Sigmoid colon (tissue), 7 donors: ENCODE data around the gene IRX2. TPM values are rescaled to one million over a fixed set of nuclear protein-coding genes. Genes with fewer than 3 reads are reported as not detected.

Experiments
- DNase-seq: peaks from one replicate; pipeline ENCODE4 v3.0.0-alpha.2; 2019
- H3K27ac ChIP-seq, 4 donors: fragments of 200-600 bp; sonication (generic); one replicate each; pipeline ENCODE4 v1.5.1; 2016 to 2019; ENCODE audit warnings: mild to moderate bottlenecking in 1 of 4
- H3K27me3 ChIP-seq, 3 donors: fragments of 200-600 bp; sonication (generic); one replicate each; pipeline ENCODE4 v1.5.1; 2019; ENCODE audit warnings: mild to moderate bottlenecking in 1 of 3
- H3K36me3 ChIP-seq, 4 donors: fragments of 200-600 bp; sonication (generic); one replicate each; pipeline ENCODE4 v1.5.1; 2016 to 2019
- H3K4me1 ChIP-seq, 4 donors: fragments of 200-600 bp; sonication (generic); one replicate each; pipeline ENCODE4 v1.5.1; 2017 to 2019
- H3K4me3 ChIP-seq, 4 donors: fragments of 200-600 bp; sonication (generic); one replicate each; pipeline ENCODE4 v1.5.1; 2017 to 2019; ENCODE audit warnings: mild to moderate bottlenecking in 2 of 4, moderate library complexity in 1 of 4
- H3K9me3 ChIP-seq, 4 donors: fragments of 200-600 bp in 3 of 4; sonication (generic) in 3 of 4; one replicate each; pipeline versions ENCODE4 v1.5.1 to v1.6.1; 2013 to 2019
- EP300 ChIP-seq, 4 donors: sonication (generic); formaldehyde crosslinking; IDR thresholded peaks; one replicate each; pipeline ENCODE4 v1.6.1; 2017; ENCODE audit warnings: antibody characterized with exemption in 4 of 4
- POLR2A ChIP-seq, 2 donors: fragments of 450-650 bp; IDR thresholded peaks; one replicate each; pipeline ENCODE4 v1.6.1; 2016; ENCODE audit warnings: antibody characterized with exemption in 2 of 2, mild to moderate bottlenecking in 2 of 2, moderate library complexity in 2 of 2
- POLR2AphosphoS5 ChIP-seq, 4 donors: sonication (generic); formaldehyde crosslinking; IDR thresholded peaks; one replicate each; pipeline ENCODE4 v1.6.1; 2017; ENCODE audit warnings: antibody characterized with exemption in 4 of 4
- WGBS, 2 donors: extraction: QIAGEN DNeasy Blood & Tissue Kit; methylation state at CpG; one replicate each; pipeline ENCODE4 v1.1.7; 2013; 5-methylcytosine and 5-hydroxymethylcytosine counted together
- intact Hi-C: fragments of 100-400 bp; cut with DNase I; formaldehyde crosslinking; loops from one replicate; pipeline ENCODE4 v1.15.1; 2023
- polyA plus RNA-seq, 3 donors: library from polyadenylated mRNA; stranded (reverse); fragments of 200-250 nt; gene quantifications; one replicate each; pipeline ENCODE4 v1.2.3, GENCODE V29; 2013
- total RNA-seq, 4 donors: library from RNA; depleted of rRNA; stranded (reverse); fragments of >200 nt; gene quantifications; one replicate each; pipeline ENCODE4 v1.1.0, GENCODE V29; 2016
- TF ChIP-seq, protein P1 (sequence below), 4 experiments: fragments of 450-650 bp in 3 of 4; fragments of 200-600 bp in 1 of 4; IDR thresholded peaks; one replicate each; pipeline ENCODE4 v1.5.1; 2016 to 2019; ENCODE audit warnings: antibody characterized with exemption in 4 of 4, mild to moderate bottlenecking in 3 of 4, moderate library complexity in 2 of 4
- donor health status: healthy with polysubstance abuse.
- donor health status: Bipolar disorder and iron deficiency.
- donor health status: healthy.

Gene IRX2
- total and polyA plus RNA-seq, 7 donors: 0.03 TPM; not detected in 6

DNA sequence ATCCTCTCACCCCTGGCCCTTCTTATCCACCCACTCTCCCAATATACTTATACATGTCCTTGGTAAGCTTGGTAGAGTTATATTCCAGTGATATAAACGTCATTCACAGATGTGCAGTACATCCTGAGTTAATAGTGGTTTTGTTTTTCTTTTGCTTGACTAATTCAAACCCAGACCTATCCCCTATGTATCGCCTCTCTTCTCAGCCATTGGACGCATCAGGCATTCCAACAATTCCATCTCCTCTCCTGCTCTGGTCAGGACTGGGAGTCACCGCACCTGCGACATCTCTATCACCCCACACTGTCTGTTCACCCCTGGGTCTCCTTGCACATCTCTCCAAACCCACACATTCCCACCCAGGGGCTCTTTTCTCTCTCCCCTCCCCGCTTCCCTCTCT is 21.9 kb upstream of the IRX2 start:
- Histone ChIP-seq H3K27ac (no peak overlapping the region), H3K27me3 (peaks cover 0 to 19% (median 0%) of the 10 kb centered on the region in 3 donors), H3K9me3 (no peaks in the 10 kb centered on the region), H3K4me1 (no peaks in the 10 kb centered on the region), H3K4me3 (no peak overlapping the region), H3K36me3 (no peaks in the 10 kb centered on the region)
- TF ChIP-seq, protein P1, sequence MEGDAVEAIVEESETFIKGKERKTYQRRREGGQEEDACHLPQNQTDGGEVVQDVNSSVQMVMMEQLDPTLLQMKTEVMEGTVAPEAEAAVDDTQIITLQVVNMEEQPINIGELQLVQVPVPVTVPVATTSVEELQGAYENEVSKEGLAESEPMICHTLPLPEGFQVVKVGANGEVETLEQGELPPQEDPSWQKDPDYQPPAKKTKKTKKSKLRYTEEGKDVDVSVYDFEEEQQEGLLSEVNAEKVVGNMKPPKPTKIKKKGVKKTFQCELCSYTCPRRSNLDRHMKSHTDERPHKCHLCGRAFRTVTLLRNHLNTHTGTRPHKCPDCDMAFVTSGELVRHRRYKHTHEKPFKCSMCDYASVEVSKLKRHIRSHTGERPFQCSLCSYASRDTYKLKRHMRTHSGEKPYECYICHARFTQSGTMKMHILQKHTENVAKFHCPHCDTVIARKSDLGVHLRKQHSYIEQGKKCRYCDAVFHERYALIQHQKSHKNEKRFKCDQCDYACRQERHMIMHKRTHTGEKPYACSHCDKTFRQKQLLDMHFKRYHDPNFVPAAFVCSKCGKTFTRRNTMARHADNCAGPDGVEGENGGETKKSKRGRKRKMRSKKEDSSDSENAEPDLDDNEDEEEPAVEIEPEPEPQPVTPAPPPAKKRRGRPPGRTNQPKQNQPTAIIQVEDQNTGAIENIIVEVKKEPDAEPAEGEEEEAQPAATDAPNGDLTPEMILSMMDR (IDR thresholded peaks at IDR 0.05): no peak
- TF ChIP-seq EP300 (IDR thresholded peaks at IDR 0.05) (no peak), POLR2AphosphoS5 (IDR thresholded peaks at IDR 0.05) (no peak), POLR2A (IDR thresholded peaks at IDR 0.05) (no peak)
- 72 to 80% methylated on average over 6 of the region's 6 CpGs for WGBS, 2 donors
- intact Hi-C loops: no loop called here
- no peak for DNase-seq

DNA sequence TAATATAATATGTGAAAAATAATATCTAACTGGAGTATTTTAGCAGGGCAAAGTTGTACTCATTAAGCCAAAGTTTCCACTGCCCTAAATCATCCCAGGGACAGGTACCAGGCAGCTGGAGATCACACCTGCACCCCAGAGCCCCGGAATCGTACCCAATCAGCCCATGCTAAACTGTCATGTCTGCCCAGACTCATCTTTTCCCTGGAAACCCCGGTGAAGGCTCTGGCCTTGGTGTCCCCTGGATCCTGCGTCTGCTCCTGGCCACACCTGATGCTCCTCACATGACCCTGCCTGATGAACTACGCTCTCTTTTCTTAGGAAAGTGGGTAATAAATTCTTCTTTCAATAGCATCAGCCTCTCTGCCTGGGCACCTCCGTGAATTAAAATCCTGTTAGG is 15.6 kb upstream of the IRX2 start:
- 59 to 74% methylated on average over 6 of the region's 6 CpGs for WGBS, 2 donors
- H3K36me3 ChIP-seq: no peaks in the 10 kb centered on the region
- no peak overlapping the region for H3K4me3 ChIP-seq
- no peak for TF ChIP-seq EP300 (IDR thresholded peaks at IDR 0.05)
- TF ChIP-seq, protein P1 (IDR thresholded peaks at IDR 0.05): no peak
- TF ChIP-seq POLR2A (IDR thresholded peaks at IDR 0.05): no peak
- no peak for TF ChIP-seq POLR2AphosphoS5 (IDR thresholded peaks at IDR 0.05)
- H3K27ac ChIP-seq: no peak overlapping the region
- no peaks in the 10 kb centered on the region for H3K4me1 ChIP-seq
- peaks cover 0 to 44% (median 0%) of the 10 kb centered on the region in 3 donors for H3K27me3 ChIP-seq
- intact Hi-C loops: no loop called here
- DNase-seq: no peak
- no peaks in the 10 kb centered on the region for H3K9me3 ChIP-seq

DNA sequence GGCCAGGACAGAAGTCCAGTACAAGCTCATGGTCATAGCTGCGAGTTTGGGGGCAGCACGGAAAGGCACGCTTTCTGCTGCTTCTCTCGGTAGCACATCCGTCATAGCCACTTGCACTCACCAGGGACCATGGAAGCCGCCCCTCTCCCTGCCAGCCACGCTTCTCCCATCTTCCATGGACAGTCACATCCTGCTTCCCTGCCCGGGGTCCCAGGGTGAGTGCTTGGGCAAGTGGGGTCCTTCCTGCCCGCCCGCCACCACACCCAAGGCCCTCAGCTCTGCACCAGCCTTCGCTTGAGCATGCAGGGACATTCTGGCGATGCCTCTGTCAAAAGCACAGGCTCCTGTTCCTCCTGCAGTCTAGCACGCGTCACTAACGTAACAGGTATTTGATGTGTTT is 13.1 kb upstream of the IRX2 start:
- Histone ChIP-seq H3K27ac (no peak overlapping the region), H3K9me3 (no peaks in the 10 kb centered on the region), H3K27me3 (peaks cover 3 to 58% (median 6%) of the 10 kb centered on the region in 3 donors), H3K4me1 (no peaks in the 10 kb centered on the region), H3K36me3 (no peaks in the 10 kb centered on the region), H3K4me3 (no peak overlapping the region)
- intact Hi-C loops: no loop called here
- WGBS, 2 donors: 68 to 85% methylated on average over 15 of the region's 15 CpGs
- TF ChIP-seq POLR2A (IDR thresholded peaks at IDR 0.05) (no peak), POLR2AphosphoS5 (IDR thresholded peaks at IDR 0.05) (no peak), EP300 (IDR thresholded peaks at IDR 0.05) (no peak)
- TF ChIP-seq, protein P1 (IDR thresholded peaks at IDR 0.05): no peak
- no peak for DNase-seq

DNA sequence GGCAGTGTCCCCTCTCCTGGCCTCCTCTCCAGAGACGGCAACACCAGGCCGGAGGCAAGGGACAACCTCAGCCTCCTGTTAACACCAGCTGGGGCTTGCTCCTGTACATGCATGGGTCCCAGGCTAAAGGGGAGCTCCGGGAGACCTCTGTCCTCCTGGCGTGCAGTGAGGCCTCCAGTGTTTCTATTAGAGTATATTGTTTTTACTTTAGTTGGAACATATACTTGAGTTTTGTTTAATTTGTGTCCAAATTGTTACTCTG is 12.0 kb upstream of the IRX2 start:
- intact Hi-C loops: no loop called here
- WGBS, 2 donors: 68 to 80% methylated on average over 4 of the region's 4 CpGs
- Histone ChIP-seq H3K36me3 (no peaks in the 10 kb centered on the region), H3K4me1 (no peaks in the 10 kb centered on the region), H3K4me3 (no peak overlapping the region), H3K9me3 (no peaks in the 10 kb centered on the region), H3K27ac (no peak overlapping the region), H3K27me3 (peaks cover 12 to 66% (median 17%) of the 10 kb centered on the region in 3 donors)
- TF ChIP-seq POLR2AphosphoS5 (IDR thresholded peaks at IDR 0.05) (no peak), POLR2A (IDR thresholded peaks at IDR 0.05) (no peak), EP300 (IDR thresholded peaks at IDR 0.05) (no peak)
- TF ChIP-seq, protein P1 (IDR thresholded peaks at IDR 0.05): no peak
- no peak for DNase-seq

DNA sequence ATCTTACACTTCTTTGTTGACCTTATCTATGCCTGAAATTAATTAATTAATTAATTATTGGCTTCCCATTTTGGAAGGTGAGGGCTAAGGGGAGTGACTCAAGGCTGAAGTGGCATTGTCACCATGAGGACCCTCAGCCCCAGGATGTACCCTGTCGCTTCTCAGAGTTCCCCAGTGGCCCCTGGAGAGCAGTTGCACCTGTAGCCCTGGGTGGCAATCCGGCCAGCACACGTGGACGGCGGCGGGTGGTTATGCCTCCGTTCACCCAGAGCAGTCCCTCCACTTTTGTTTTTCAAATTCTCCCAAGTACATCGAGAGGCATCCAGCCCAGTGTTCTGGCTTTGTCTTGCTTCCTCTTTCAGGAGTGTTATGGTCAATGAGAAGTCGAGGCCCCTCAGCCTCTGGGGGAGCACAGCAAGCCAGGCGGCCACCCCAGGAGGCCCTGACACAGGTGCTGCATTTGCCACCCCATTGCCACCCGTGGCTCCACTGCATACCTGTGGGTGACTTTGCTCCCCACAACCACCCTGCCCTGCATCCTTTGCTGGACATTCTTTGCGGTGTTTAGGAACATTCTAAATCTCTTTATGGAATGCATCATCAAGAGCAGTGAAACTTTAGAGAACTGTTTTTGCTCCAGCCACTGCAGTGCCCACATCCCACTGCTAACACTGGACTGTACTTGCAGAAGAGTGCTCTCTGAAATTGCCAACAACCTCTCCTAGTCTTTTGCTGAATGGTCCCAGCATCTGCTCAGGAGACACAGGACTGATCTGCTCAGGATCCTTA is 11.5 kb upstream of the IRX2 start:
- H3K36me3 ChIP-seq: no peaks in the 10 kb centered on the region
- intact Hi-C loops: no loop called here
- peaks cover 15 to 71% (median 22%) of the 10 kb centered on the region in 3 donors for H3K27me3 ChIP-seq
- no peak overlapping the region for H3K27ac ChIP-seq
- 75% methylated on average over 12 of the region's 12 CpGs for WGBS, 2 donors
- no peak for DNase-seq
- H3K4me3 ChIP-seq: no peak overlapping the region
- H3K4me1 ChIP-seq: no peaks in the 10 kb centered on the region
- H3K9me3 ChIP-seq: no peaks in the 10 kb centered on the region
- TF ChIP-seq POLR2AphosphoS5 (IDR thresholded peaks at IDR 0.05): no peak
